ENCODE results near the gene MRPL48.
"Not testable (repeated sequence)": the region's sequence is repeated elsewhere in the genome, so short reads cannot be mapped to it uniquely, and the experiment has no call there.

Gene MRPL48

DNA sequence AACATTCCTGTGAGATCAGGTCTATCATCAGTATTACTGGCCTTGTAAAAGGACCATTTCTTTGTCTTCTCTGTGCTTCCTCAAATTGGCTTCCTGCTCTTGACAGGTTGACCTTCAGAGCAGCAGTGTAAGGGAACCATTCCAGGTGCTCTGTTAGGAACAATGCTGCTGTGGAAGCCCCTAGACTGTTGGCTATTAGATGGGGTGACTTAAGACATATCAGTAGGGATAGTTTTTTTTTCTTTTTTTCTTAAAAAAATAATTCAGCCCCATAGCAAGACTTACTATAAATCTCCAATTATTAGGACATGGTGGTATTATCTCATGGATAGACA, 51.4 kb downstream of the MRPL48 start:
- no peak for DNase-seq (ENCODE audit: low read depth)

GRCh38 chr11:73851046-73851764, 63.5 kb downstream of the MRPL48 start:
- no peak for DNase-seq (ENCODE audit: low read depth)

DNA sequence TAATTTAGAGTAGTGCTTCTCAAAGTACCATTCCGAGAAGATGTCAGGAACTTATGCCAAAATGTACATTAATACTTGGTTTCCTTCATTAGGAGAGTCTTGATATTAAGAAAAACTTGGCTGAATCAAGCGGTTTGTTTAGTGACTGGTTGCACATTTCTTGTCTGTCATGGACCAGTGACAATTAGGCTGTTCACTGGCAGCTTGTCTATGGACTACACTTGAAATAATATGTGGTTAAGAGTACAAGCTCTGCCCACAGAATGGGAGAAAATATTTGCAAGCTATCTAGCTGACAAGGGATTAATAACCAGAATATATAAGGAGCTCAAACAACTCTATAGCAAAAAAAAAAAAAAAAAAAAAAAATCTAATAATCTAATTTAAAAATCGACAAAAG, 64.4 kb downstream of the MRPL48 start:
- no peak for DNase-seq (ENCODE audit: low read depth)

- no peak for DNase-seq (ENCODE audit: low read depth)
Observed at GRCh38 chr11:73854680-73855079, 67.0 kb downstream of the MRPL48 start.

DNA sequence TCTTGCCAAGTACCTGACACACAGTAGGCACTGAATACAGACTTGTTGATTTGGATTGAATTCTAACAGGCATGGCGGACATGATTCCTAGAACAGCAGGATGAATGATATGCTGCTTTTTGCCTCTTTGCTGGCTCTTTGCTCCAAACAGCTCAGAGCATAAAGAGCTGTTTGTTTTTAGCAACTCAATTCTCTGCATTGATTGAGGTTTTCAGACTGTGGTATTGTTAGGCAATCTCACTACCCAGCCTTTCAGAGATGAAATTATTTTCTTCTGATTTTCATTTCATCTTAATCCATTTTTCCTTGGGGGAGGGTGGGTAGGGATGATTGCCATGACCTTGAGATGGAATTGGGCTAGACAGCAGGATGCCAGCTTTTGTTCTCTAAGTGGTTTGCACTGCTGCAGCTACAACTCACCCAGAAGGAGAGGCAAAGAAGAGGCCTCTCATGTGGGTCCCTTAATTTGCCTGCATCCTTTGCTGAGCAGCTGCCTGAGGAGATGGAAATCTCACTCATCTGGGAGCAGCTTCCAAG, 68.4 kb downstream of the MRPL48 start:
- DNase-seq (ENCODE audit: low read depth): no peak

DNA sequence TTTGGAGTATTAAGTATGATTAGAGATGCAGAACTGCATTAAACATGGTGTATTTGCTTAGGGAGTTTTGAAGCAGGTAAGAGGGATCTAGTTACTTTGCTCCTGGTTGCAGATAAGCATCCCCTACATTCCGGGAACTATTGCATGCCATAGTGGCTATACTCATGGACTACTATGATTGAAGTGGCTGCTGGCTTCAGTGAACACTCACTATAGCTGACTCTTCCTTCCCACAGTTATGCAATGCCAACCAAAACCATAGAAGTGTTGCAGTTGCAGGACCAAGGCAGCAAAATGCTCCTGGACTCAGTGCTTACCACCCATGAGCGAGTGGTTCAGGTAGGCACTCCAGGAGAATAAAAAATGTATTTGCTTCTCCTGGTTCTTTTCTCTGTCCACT, 72.0 kb downstream of the MRPL48 start:
- no peak for DNase-seq (ENCODE audit: low read depth)

DNA sequence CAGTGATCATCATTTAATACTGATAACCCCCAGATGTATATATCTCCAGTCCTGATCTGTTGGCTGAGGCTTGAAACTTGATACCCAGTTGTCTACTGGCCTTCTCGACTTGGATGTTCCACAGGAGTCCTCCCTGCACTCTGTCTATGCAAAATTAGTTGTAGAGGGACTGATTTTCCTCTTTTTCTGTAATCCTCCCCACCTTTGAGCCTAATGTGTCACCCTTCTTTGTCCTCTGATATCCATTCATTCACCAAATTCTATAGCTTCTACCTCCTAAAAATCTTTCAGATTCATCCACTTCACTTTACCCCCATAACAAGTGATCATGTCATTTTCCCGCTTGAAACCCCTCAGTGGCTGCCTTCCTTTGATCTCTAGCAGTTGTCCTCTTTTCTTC, 72.5 kb downstream of the MRPL48 start:
- no peak for DNase-seq (ENCODE audit: low read depth)

DNA sequence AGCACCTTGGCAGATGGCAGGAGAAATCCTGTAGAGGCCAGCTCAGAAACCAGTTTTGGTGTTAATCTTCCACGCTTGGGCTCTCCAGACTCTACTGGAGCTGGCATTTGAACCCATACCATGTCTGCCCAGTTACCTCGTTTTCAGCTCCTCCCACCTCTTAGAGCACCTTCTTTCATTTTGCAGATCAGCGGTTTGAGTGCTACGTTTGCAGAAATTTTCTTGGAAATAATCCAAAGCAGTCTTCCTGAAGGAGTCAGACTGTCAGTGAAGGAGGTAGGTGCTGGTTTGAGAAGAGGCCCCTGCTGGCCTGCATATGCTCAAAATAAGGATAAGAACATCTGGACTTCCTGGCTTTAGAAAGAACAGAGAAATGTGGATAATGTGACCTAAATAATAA, 75.3 kb downstream of the MRPL48 start:
- no peak for DNase-seq (ENCODE audit: low read depth)

DNA sequence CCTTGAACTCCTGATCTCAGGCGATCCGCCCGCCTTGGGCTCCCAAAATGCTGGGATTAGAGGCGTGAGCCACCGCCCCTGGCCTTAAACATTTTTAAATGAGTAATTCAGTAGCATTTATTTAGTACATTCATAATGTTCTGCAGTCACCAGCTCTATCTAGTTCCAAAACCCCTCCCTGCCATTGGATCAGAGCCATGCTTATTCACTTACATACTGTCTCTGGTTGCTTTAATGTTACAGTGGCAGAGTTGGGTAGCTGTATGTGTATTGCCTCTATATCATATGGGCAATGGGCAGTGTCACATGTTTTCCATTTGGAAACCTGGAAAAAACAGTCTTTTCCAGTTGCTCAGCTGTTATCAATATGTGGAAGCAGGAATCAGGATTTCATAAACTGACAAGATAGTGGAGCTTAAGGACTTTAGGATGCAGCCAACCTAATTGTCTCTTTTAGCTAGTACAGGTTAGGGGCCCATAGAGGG, 78.5 kb downstream of the MRPL48 start:
- DNase-seq (ENCODE audit: low read depth): no peak

DNA sequence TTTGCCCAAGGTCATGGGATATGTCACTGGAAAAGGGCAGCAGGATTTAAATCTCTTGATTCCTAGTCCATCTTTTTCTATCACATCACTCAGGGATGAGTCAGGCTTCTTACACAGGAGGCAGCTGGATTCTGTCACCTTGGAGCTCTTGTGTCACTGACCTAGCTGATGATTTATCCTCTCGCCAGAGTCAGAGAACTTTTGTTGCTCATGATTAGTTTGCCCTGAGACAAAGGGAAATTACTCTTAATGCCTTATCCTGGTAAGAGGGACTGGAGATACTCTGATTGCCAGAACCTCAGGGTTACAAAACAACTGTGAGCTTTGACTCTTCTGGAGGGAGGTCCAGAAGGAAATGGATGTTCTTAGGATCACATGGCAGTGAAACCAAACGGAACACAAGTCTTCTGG, 78.9 kb downstream of the MRPL48 start:
- no peak for DNase-seq (ENCODE audit: low read depth)

GRCh38 chr11:73869332-73869949, 81.8 kb downstream of the MRPL48 start:
- no peak for DNase-seq (ENCODE audit: low read depth)

GRCh38 chr11:73870261-73870660, 82.6 kb downstream of the MRPL48 start:
- DNase-seq (ENCODE audit: low read depth): no peak

- no peak for DNase-seq (ENCODE audit: low read depth)
Observed at GRCh38 chr11:73872749-73873357, 85.2 kb downstream of the MRPL48 start.

- DNase-seq (ENCODE audit: low read depth): no peak
Observed at GRCh38 chr11:73875380-73875779, 87.7 kb downstream of the MRPL48 start.

GRCh38 chr11:73875840-73876239, 88.2 kb downstream of the MRPL48 start:
- no peak for DNase-seq (ENCODE audit: low read depth)

DNA sequence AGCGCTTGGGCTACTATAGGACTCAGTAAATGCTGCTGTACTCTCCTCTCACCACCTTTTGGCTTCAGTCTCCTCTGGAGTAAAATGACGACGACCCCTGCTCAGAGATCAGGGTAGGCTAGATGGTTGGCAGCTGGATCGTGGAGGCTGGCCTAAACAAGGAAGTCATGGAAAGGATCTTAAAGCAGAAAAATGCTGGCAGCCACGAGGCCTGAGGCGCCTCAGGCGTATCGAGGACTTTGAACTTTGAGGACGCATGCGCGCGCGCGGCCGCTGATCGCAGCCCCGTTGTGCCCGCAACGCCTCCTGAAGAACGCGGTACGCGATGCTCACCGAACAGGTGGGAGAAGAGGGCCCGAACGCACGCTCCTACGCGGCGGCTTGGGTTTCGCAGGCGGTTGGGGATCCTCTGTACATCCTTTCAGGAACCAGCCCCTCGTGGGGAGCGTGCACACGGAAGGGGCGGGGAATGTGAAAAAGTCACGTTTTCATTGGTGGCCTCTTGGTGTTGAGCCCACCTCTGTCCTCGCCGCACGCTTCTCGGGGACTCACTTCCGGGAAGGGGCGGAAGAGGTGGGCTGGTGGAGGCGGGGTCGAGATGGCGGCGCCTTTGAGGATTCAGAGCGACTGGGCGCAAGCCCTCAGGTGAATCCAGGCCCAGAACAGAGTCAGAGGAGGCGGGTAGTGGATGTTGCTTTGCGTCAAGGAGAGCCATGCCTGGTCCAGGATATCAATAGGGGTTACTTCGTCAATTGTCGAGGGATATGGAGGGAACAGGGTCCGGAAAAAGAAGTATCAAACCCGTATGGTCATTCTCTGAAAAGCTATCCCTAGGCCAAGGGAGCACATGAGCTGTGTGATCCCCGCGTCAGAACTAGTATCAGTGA, 89.0 kb downstream of the MRPL48 start, which contains the start of the genes COA4 and PAAF1:
Gene COA4 (minus strand): TSS at position 423 of the 887 bp plus-strand sequence. CDS start 3,468 bp downstream, outside the sequence.
Gene PAAF1 (plus strand): TSS at position 576 of the 887 bp plus-strand sequence. CDS start 23 bp downstream, at position 599.
- peak; percentile 90 for DNase-seq (ENCODE audit: low read depth)

DNA sequence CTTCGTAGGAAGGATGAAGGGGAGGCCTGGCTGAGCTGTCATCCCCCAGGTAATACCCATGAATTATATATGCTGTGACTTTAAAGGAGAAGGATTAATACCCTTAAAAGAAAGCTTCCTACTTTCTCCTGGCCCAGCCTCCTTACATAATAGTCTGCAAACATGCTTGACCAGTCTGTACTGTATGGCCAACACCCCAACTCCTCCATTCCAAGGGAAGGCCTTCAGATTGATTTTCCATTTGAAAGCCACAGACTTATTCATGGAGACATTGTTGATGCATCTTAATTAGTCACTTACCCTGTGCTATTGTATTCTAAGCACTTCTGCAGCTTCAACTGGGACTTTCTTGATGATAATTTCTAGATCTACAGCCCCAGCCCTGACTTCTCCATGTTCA, 91.1 kb downstream of the MRPL48 start:
- DNase-seq (ENCODE audit: low read depth): no peak

DNA sequence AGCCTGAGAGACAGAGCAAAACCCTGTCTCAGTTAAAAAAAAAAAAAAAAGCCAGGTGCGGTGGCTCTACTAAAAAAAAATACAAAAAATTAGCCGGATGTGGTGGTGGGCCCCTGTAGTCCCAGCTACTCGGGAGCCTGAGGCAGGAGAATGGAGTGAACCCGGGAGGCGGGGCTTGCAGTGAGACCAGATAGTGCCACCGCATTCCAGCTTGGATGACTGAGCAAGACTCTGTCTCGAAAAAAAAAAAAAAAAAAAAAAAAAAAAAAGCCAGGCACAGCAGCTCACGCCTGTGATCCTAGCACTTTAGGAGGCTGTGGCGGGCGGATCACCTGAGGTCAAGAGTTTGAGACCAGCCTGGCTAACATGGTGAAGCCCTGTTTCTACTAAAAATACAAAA, 92.8 kb downstream of the MRPL48 start:
- not testable (repeated sequence) for DNase-seq (ENCODE audit: low read depth)

GRCh38 chr11:73883856-73884255, 96.2 kb downstream of the MRPL48 start:
- no peak for DNase-seq (ENCODE audit: low read depth)

DNA sequence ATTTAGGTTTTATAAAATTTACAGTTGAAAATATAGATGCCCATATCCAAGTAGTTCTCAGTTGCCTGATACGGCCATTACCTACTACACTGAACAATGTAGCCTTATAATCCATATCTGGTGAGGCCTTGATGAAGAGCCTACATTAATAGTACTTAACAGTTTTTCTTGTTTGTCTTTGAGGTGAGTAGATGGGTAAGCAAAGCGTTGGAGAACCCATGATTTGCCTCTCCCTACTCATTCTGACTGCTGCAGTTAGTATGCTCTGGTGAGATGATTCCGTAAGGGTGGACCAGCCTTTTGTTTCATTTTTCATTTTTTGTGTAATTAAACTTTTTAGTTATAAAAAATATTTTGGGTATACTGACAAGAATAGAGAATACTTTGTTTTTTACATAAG, 100.6 kb downstream of the MRPL48 start:
- no peak for DNase-seq (ENCODE audit: low read depth)

GRCh38 chr11:73889019-73889418, 101.3 kb downstream of the MRPL48 start:
- DNase-seq (ENCODE audit: low read depth): no peak

DNA sequence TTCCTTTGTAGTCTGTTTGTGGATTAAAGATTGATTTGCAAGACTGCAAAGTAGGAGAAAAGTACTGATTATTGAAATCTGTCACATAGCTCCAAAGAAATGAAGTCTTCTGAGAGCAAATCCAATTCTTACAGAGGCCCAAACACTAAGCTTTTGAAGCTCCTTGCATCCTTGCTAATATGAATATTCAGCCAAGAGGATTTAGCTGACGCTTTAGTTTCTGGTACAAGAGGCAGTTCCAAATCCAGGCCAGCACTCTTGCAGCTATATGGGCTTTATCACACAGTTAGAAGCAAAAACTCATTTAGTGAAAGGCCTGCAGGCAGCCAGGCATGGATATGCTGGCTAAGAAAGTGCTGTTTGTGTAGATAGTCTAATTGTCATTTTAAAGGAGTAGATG, 101.9 kb downstream of the MRPL48 start:
- DNase-seq (ENCODE audit: low read depth): no peak
